OCI-LY7 (cell line): ENCODE data around the gene ST6GAL1. TPM values are rescaled to one million over a fixed set of nuclear protein-coding genes. Genes with fewer than 3 reads are reported as not detected.

Experiments used
- BruUV-seq: library from RNA; stranded (reverse); fragments of 400-500 nt; replicated peaks from 2 replicates; lab custom pipeline; 2021; lab: Mats Ljungman, UMichigan
- CTCF ChIA-PET: fragments of 300-600 bp; sonication (Branson Sonifier 250); formaldehyde crosslinking; loops from one replicate; lab custom pipeline; 2022; ENCODE audit warnings: antibody characterized with exemption; ENCODE audit not compliant: unreplicated experiment; lab: Charles Lee
- POLR2A ChIA-PET: fragments of 300-600 bp; sonication (Branson Sonifier 250); formaldehyde crosslinking; loops from one replicate; lab custom pipeline; 2022; ENCODE audit warnings: antibody characterized with exemption; lab: Charles Lee
- DNase-seq: peaks from one replicate; pipeline ENCODE4 v3.0.0-alpha.2; 2015; ENCODE audit warnings: low spot score
- H2AFZ ChIP-seq: fragments of 200-600 bp; sonication (generic), shearing (Covaris generic); 2 replicates; pipeline ENCODE4 v1.6.1; 2014; ENCODE audit warnings: mild to moderate bottlenecking, antibody characterized with exemption, low read length, moderate library complexity
- H3K27ac ChIP-seq: fragments of 200-600 bp; sonication (generic); 2 replicates; pipeline ENCODE4 v1.5.1; 2014; ENCODE audit warnings: mixed run types, low read depth, mild to moderate bottlenecking, moderate library complexity, low read length, inconsistent platforms; ENCODE audit not compliant: poor library complexity, severe bottlenecking
- H3K36me3 ChIP-seq: fragments of 200-600 bp; sonication (generic); 2 replicates; pipeline ENCODE4 v1.6.1; 2014; ENCODE audit warnings: mild to moderate bottlenecking, antibody characterized with exemption, low read length, moderate library complexity, mixed read lengths; ENCODE audit not compliant: insufficient read depth
- H3K4me1 ChIP-seq: fragments of 200-600 bp; sonication (generic); 2 replicates; pipeline ENCODE4 v1.5.1; 2014; ENCODE audit warnings: mild to moderate bottlenecking, low read length; ENCODE audit not compliant: insufficient read depth, poor library complexity, severe bottlenecking
- H3K4me2 ChIP-seq: fragments of 200-600 bp; sonication (generic); 2 replicates; pipeline ENCODE4 v1.6.1; 2014; ENCODE audit warnings: mild to moderate bottlenecking, low read length
- H3K4me3 ChIP-seq: fragments of 200-600 bp; sonication (generic); 2 replicates; pipeline ENCODE4 v1.5.1; 2014; ENCODE audit warnings: mild to moderate bottlenecking, low read depth, low read length; ENCODE audit not compliant: poor library complexity, severe bottlenecking
- H3K79me2 ChIP-seq: fragments of 200-600 bp; sonication (generic); 2 replicates; pipeline ENCODE4 v1.6.1; 2016; ENCODE audit warnings: low read depth, mild to moderate bottlenecking, low read length, moderate library complexity, mixed read lengths; ENCODE audit not compliant: insufficient read depth
- H3K9me2 ChIP-seq: fragments of 200-600 bp; sonication (generic); 2 replicates; pipeline ENCODE4 v1.6.1; 2016; ENCODE audit warnings: mild to moderate bottlenecking, low read length, mixed read lengths; ENCODE audit not compliant: insufficient read depth
- H3K9me3 ChIP-seq: fragments of 200-600 bp; sonication (generic); 2 replicates; pipeline ENCODE4 v1.6.1; 2014; ENCODE audit warnings: mild to moderate bottlenecking, mixed run types, low read length, mixed read lengths
- H4K20me1 ChIP-seq: fragments of 200-600 bp; sonication (generic); 2 replicates; pipeline ENCODE4 v1.6.1; 2014; ENCODE audit warnings: mild to moderate bottlenecking, antibody characterized with exemption, low read length, moderate library complexity, mixed read lengths; ENCODE audit not compliant: insufficient read depth
- EZH2phosphoT487 ChIP-seq: fragments of 200-600 bp; sonication (generic); IDR thresholded peaks from 2 replicates; pipeline ENCODE4 v1.6.1; 2018; ENCODE audit warnings: low read depth, borderline replicate concordance, mild to moderate bottlenecking, mixed run types, antibody characterized with exemption, low read length, moderate library complexity, mixed read lengths
- intact Hi-C: fragments of 100-400 bp; cut with micrococcal nuclease; formaldehyde crosslinking; loops from one replicate; pipeline ENCODE4 v1.10.0; 2022; ENCODE audit not compliant: unreplicated experiment
- total RNA-seq, 2 experiments: library from RNA; depleted of rRNA in 1 of 2; stranded (reverse); fragments of >200 nt in 1 of 2; shearing (Covaris generic) in 1 of 2; gene quantifications; 2 replicates each; pipeline ENCODE4 v1.2.3, GENCODE V29; 2014 to 2022
- TF ChIP-seq, protein P1 (sequence below): fragments of 200-600 bp; sonication (generic); conservative IDR thresholded peaks from 2 replicates; pipeline ENCODE4 v1.5.1; 2014; ENCODE audit warnings: mild to moderate bottlenecking, antibody characterized with exemption, low read length, moderate library complexity, mixed read lengths

The ST6GAL1 gene
- total RNA-seq, 2 experiments from 2014 or later, result 192 to 375 TPM

- H3K79me2 ChIP-seq, result peaks cover 30% of the 10 kb centered on the region
- H3K9me3 ChIP-seq, result no peaks in the 10 kb centered on the region
- no TSS peak for BruUV-seq
- no peaks in the 10 kb centered on the region; the same call in 1 of the 2 replicates for H4K20me1 ChIP-seq
- H3K9me2 ChIP-seq, result no peaks in the 10 kb centered on the region
- TF ChIP-seq, protein P1, sequence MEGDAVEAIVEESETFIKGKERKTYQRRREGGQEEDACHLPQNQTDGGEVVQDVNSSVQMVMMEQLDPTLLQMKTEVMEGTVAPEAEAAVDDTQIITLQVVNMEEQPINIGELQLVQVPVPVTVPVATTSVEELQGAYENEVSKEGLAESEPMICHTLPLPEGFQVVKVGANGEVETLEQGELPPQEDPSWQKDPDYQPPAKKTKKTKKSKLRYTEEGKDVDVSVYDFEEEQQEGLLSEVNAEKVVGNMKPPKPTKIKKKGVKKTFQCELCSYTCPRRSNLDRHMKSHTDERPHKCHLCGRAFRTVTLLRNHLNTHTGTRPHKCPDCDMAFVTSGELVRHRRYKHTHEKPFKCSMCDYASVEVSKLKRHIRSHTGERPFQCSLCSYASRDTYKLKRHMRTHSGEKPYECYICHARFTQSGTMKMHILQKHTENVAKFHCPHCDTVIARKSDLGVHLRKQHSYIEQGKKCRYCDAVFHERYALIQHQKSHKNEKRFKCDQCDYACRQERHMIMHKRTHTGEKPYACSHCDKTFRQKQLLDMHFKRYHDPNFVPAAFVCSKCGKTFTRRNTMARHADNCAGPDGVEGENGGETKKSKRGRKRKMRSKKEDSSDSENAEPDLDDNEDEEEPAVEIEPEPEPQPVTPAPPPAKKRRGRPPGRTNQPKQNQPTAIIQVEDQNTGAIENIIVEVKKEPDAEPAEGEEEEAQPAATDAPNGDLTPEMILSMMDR, result no peak
- no peak for TF ChIP-seq EZH2phosphoT487
- ChIA-PET POLR2A (interaction anchor here (0.5 to 2.2 kb wide), 2 partner anchors 14 to 246 kb away, joined by 6 read pairs; no protein-coding TSS in a partner anchor), CTCF (no interaction called here)
- H3K4me3 ChIP-seq, result no peak overlapping the region
- no peak for DNase-seq
- H3K36me3 ChIP-seq, result peaks cover 61% of the 10 kb centered on the region
- H3K4me1 ChIP-seq, result peaks cover 21% of the 10 kb centered on the region
- H2AFZ ChIP-seq, result no peak overlapping the region
- H3K27ac ChIP-seq, result no peak overlapping the region
- intact Hi-C loops, result no loop called here
- H3K4me2 ChIP-seq, result no peak overlapping the region
Observed at GRCh38 chr3:186964071-186964470, 33.7 kb downstream of the ST6GAL1 start.

DNA sequence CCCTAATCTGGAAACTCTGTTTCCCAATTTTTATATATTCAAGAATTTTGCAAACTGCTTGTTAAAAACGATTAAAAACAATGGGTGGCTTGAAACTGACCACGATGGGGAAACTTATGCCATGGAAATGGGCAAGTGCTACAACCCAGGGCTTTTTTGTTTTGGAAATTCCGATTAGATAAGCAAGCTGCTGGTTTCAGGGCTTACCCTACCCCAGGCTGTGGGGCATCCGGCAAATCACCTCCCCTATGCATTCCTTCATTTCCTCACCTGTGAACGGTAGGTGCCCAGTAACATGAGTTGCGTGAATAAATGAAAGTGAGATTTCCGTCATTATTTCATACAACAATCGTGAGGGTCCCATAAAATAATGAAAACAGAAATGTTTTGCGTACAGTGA, 34.3 kb downstream of the ST6GAL1 start:
- Histone ChIP-seq H3K9me3 (no peaks in the 10 kb centered on the region), H3K27ac (no peak overlapping the region), H4K20me1 (no peaks in the 10 kb centered on the region; the same call in 1 of the 2 replicates), H3K36me3 (peaks cover 66% of the 10 kb centered on the region), H3K9me2 (no peaks in the 10 kb centered on the region), H3K4me2 (no peak overlapping the region), H3K4me3 (no peak overlapping the region), H3K4me1 (peaks cover 16% of the 10 kb centered on the region), H2AFZ (no peak overlapping the region), H3K79me2 (peaks cover 25% of the 10 kb centered on the region)
- POLR2A ChIA-PET, result interaction anchor here (2.2 kb wide), 1 partner anchor 14 kb away, joined by 6 read pairs; no protein-coding TSS in a partner anchor
- intact Hi-C loops, result no loop called here
- TF ChIP-seq, protein P1, result no peak
- no peak for TF ChIP-seq EZH2phosphoT487
- BruUV-seq, result TSS peak; percentile 15
- no peak for DNase-seq
- CTCF ChIA-PET, result no interaction called here

GRCh38 chr3:186965141-186965879, 35.0 kb downstream of the ST6GAL1 start:
- no peaks in the 10 kb centered on the region for H3K9me2 ChIP-seq
- intact Hi-C loops, result no loop called here
- no TSS peak for BruUV-seq
- H3K36me3 ChIP-seq, result peaks cover 72% of the 10 kb centered on the region
- no peaks in the 10 kb centered on the region; the same call in 1 of the 2 replicates for H4K20me1 ChIP-seq
- no peak for DNase-seq
- no peaks in the 10 kb centered on the region for H3K9me3 ChIP-seq
- H3K27ac ChIP-seq, result no peak overlapping the region
- peaks cover 18% of the 10 kb centered on the region; the same call in 1 of the 2 replicates for H3K79me2 ChIP-seq
- no peak overlapping the region for H2AFZ ChIP-seq
- POLR2A ChIA-PET, result interaction anchor here (0.7 to 2.2 kb wide), 4 partner anchors 9 to 20 kb away, joined by 3 to 6 read pairs (median 5); no protein-coding TSS in a partner anchor
- CTCF ChIA-PET, result no interaction called here
- H3K4me3 ChIP-seq, result no peak overlapping the region
- no peak overlapping the region for H3K4me2 ChIP-seq
- TF ChIP-seq, protein P1, result no peak
- TF ChIP-seq EZH2phosphoT487, result no peak
- H3K4me1 ChIP-seq, result peaks cover 9% of the 10 kb centered on the region
